Stromal cell of bone marrow (primary cell): ENCODE data around the gene LRRIQ1.

Source experiments
- DNase-seq: peaks from one replicate; pipeline ENCODE4 v3.0.0-alpha.2; 2012; ENCODE audit warnings: low read depth

Gene LRRIQ1

DNA sequence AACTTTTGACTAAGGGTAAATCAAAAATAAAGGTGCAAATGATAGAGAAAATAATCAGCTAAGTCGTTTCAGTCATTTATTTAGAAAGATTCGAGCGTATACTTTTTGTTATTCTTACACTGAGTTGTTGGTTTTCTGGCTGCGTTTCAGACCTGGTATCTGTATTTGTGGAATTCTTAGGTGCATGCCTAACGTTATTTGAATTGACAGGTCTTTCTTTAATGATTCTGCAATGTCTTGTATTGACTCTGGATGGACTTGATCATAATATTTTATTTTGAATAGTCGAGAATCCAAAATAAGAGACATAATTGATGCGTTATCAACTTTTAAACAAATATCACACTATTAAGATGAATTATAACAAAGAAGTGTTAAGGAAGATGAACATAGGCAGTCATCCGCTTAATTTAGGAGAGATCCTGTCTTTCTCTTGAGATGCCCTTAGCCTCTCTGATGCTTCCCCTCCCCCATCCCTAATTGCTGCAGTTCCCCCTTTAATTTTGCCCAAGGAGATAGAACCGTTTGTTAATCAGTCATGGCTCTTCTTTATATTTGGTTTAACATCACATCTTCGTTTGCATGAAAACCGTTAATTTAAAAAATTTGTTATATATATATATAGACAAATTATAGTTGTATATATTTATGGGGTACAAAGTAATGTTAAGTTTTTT is 245.6 kb downstream of the LRRIQ1 start:
- no peak for DNase-seq

GRCh38 chr12:85283560-85283959 is 247.4 kb downstream of the LRRIQ1 start:
- no peak for DNase-seq
